AG04450 (cell line): ENCODE results near the gene ANKDD1B. TPM values are rescaled to one million over a fixed set of nuclear protein-coding genes. Genes with fewer than 3 reads are reported as not detected.
"Not testable (repeated sequence)": the region's sequence is repeated elsewhere in the genome, so short reads cannot be mapped to it uniquely, and the experiment has no call there.

ENCODE experiments used
- CTCF ChIA-PET: fragments of 300-600, 350-600 bp; formaldehyde crosslinking; extraction: SDS; loops from one replicate; lab custom pipeline; 2022; ENCODE audit warnings: antibody characterized with exemption, inconsistent platforms; lab: Charles Lee
- POLR2A ChIA-PET: fragments of 350-600 bp; formaldehyde crosslinking; extraction: SDS; loops from one replicate; lab custom pipeline; 2021; ENCODE audit warnings: antibody characterized with exemption, inconsistent platforms; lab: Yijun Ruan, JAX
- DNase-seq: peaks from one replicate; pipeline ENCODE4 v3.0.0-alpha.2; 2011; ENCODE audit warnings: low read depth, low spot score
- H3K27ac ChIP-seq: one replicate; pipeline ENCODE4 v1.5.1; 2012; ENCODE audit warnings: low read depth, low read length, control low read depth
- H3K27me3 ChIP-seq: one replicate; pipeline ENCODE4 v1.6.0; 2012; ENCODE audit warnings: low read length; ENCODE audit not compliant: control insufficient read depth, insufficient read depth
- H3K4me3 ChIP-seq: 2 replicates; pipeline ENCODE4 v1.5.1; 2011; ENCODE audit warnings: mild to moderate bottlenecking, low read depth, low read length, control low read depth
- H3K9me3 ChIP-seq: 2 replicates; pipeline ENCODE4 v1.5.1; 2012; ENCODE audit warnings: low read length; ENCODE audit not compliant: control insufficient read depth, insufficient read depth
- polyA plus RNA-seq: library from polyadenylated mRNA; depleted of rRNA; stranded (reverse); fragments of >200 nt; gene quantifications from 2 replicates; pipeline ENCODE4 v1.2.3, GENCODE V29; 2011
- TF ChIP-seq, protein P1 (sequence below): IDR thresholded peaks from 2 replicates; pipeline ENCODE4 v1.5.1; 2011; ENCODE audit warnings: low read depth, low read length, control low read depth, inconsistent platforms

Gene ANKDD1B
- polyA plus RNA-seq, 1 experiment, result 0.06 TPM

DNA sequence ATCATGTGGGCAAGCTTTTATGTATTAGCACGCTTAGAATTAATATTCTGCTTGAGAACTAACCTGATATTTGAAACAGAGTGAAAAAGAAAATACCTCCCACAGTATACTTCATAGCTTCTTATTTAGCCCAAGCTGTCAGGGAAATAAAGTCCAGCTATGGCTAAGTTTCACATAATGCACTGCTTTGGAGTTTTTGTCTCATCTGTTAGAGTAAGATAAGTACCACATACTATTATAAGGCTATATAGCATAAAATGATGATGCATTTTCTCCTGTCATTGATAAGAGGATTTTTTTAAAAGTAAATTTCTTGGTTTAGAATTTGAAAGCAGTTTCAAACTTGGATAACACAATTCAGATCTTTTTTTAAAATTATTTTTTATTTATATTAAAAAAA lies 2.4 kb upstream of the ANKDD1B start:
- CTCF ChIA-PET, result interaction anchor here (1.5 kb wide), 1 partner anchor 11 kb away, joined by 3 read pairs; no protein-coding TSS in a partner anchor
- TF ChIP-seq, protein P1, sequence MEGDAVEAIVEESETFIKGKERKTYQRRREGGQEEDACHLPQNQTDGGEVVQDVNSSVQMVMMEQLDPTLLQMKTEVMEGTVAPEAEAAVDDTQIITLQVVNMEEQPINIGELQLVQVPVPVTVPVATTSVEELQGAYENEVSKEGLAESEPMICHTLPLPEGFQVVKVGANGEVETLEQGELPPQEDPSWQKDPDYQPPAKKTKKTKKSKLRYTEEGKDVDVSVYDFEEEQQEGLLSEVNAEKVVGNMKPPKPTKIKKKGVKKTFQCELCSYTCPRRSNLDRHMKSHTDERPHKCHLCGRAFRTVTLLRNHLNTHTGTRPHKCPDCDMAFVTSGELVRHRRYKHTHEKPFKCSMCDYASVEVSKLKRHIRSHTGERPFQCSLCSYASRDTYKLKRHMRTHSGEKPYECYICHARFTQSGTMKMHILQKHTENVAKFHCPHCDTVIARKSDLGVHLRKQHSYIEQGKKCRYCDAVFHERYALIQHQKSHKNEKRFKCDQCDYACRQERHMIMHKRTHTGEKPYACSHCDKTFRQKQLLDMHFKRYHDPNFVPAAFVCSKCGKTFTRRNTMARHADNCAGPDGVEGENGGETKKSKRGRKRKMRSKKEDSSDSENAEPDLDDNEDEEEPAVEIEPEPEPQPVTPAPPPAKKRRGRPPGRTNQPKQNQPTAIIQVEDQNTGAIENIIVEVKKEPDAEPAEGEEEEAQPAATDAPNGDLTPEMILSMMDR, result no peak
- POLR2A ChIA-PET, result no interaction called here
- Histone ChIP-seq H3K27ac (no peak overlapping the region), H3K9me3 (no peaks in the 10 kb centered on the region; the same call in 1 of the 2 replicates), H3K4me3 (no peak overlapping the region), H3K27me3 (no peaks in the 10 kb centered on the region)
- no peak for DNase-seq

- no peaks in the 10 kb centered on the region for H3K27me3 ChIP-seq
- no peaks in the 10 kb centered on the region; the same call in 1 of the 2 replicates for H3K9me3 ChIP-seq
- no peak for DNase-seq
- H3K27ac ChIP-seq, result no peak overlapping the region
- POLR2A ChIA-PET, result interaction anchor here (0.7 kb wide), 1 partner anchor 71 kb away, joined by 3 read pairs; no protein-coding TSS in a partner anchor
- CTCF ChIA-PET, result no interaction called here
- no peak overlapping the region for H3K4me3 ChIP-seq
- TF ChIP-seq, protein P1, result no peak
Measured at GRCh38 chr5:75610201-75610600, 1.1 kb upstream of the ANKDD1B start.

DNA sequence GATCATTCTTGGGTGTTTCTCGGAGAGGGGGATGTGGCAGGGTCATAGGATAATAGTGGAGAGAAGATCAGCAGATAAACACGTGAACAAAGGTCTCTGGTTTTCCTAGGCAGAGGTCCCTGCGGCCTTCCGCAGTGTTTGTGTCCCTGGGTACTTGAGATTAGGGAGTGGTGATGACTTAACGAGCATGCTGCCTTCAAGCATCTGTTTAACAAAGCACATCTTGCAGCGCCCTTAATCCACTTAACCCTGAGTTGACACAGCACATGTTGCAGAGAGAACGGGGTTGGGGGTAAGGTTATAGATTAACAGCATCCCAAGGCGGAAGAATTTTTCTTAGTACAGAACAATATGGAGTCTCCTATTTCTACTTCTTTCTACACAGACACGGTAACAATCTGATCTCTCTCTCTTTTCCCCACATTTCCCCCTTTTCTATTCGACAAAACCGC lies 368 bp upstream of the ANKDD1B start:
- H3K4me3 ChIP-seq, DNase-seq, H3K9me3 ChIP-seq, H3K27me3 ChIP-seq, H3K27ac ChIP-seq, CTCF ChIA-PET: not testable (repeated sequence)
- POLR2A ChIA-PET, result interaction anchor here (0.7 kb wide), 1 partner anchor 70 kb away, joined by 3 read pairs; no protein-coding TSS in a partner anchor

DNA sequence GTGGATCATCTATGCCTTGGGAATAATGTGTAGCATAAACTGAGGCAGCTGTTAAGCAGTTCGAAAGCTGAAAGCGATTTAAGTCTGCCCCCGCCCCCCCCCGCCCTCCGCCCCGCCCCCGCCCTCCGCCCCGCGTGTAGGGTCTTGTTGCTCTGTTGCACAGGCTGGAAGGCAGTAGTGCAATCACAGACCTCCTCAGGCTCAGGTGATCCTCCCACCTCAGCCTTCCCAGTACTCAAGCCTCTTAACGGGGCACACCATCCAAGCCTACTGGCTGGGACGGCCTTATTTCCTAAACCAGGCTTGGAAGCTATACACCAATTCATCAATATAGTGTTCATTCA lies 945 bp downstream of the ANKDD1B start:
- no peak for DNase-seq
- ChIA-PET CTCF (no interaction called here), POLR2A (no interaction called here)

GRCh38 chr5:75612901-75613300 lies 1.6 kb downstream of the ANKDD1B start:
- no peak overlapping the region for H3K27ac ChIP-seq
- H3K4me3 ChIP-seq, result no peak overlapping the region
- H3K27me3 ChIP-seq, result no peaks in the 10 kb centered on the region
- no peaks in the 10 kb centered on the region; the same call in 1 of the 2 replicates for H3K9me3 ChIP-seq
- DNase-seq, result no peak
- TF ChIP-seq, protein P1, result no peak
- ChIA-PET POLR2A (no interaction called here), CTCF (no interaction called here)

More for the DNA sequence above, 945 bp downstream of the ANKDD1B start:
- Histone ChIP-seq H3K9me3 (no peaks in the 10 kb centered on the region; the same call in 1 of the 2 replicates), H3K27ac (no peak overlapping the region), H3K27me3 (no peaks in the 10 kb centered on the region), H3K4me3 (peak overlapping the region; percentile 57; the same call in 1 of the 2 replicates)
- TF ChIP-seq, protein P1, result no peak
